Heart right ventricle (tissue), 16 donors: ENCODE data around the gene ATG7. TPM values are rescaled to one million over a fixed set of nuclear protein-coding genes. Genes with fewer than 3 reads are reported as not detected.
"Not testable (repeated sequence)": the region's sequence is repeated elsewhere in the genome, so short reads cannot be mapped to it uniquely, and the experiment has no call there.

Source experiments
- ATAC-seq, 8 donors: fragments of 200-7000 bp; cut with Tn5 transposase; one replicate each; pipeline ENCODE4 v1.9.1; 2020; ENCODE audit warnings: mild to moderate bottlenecking in 8 of 8, moderate library complexity in 8 of 8, moderate number of reproducible peaks in 1 of 8
- DNase-seq, 2 donors: peaks; one replicate each; pipeline ENCODE4 v3.0.0-alpha.2; 2020
- H3K27ac ChIP-seq, 10 donors: fragments of 200-600 bp; sonication (generic) in 2 of 10; one replicate each; pipeline versions ENCODE4 v1.5.0 to v1.8.0; 2020 to 2022; ENCODE audit warnings: mild to moderate bottlenecking in 3 of 10
- H3K27me3 ChIP-seq, 7 donors: fragments of 200-600 bp; one replicate each; pipeline ENCODE4 v1.8.0; 2021 to 2022; ENCODE audit warnings: mild to moderate bottlenecking in 2 of 7
- H3K36me3 ChIP-seq, 9 donors: fragments of 200-600 bp; sonication (generic) in 1 of 9; one replicate each; pipeline versions ENCODE4 v1.5.0 to v1.8.0; 2020 to 2022; ENCODE audit warnings: mild to moderate bottlenecking in 2 of 9
- H3K4me1 ChIP-seq, 9 donors: fragments of 200-600 bp; sonication (generic) in 1 of 9; one replicate each; pipeline versions ENCODE4 v1.5.0 to v1.8.0; 2020 to 2022; ENCODE audit warnings: mild to moderate bottlenecking in 4 of 9
- H3K4me3 ChIP-seq, 10 donors: fragments of 200-600 bp; sonication (generic) in 2 of 10; one replicate each; pipeline versions ENCODE4 v1.5.0 to v1.8.0; 2020 to 2022; ENCODE audit warnings: mild to moderate bottlenecking in 7 of 10, moderate library complexity in 2 of 10
- H3K9me3 ChIP-seq, 11 donors: fragments of 200-600 bp in 10 of 11; sonication (generic) in 2 of 11; one replicate each; pipeline versions ENCODE4 v1.5.0 to v1.8.0; 2013 to 2022; ENCODE audit warnings: mild to moderate bottlenecking in 2 of 11, control low read depth in 1 of 11, moderate library complexity in 1 of 11
- CTCF ChIP-seq, 9 donors: fragments of 200-600 bp; sonication (generic) in 2 of 9; IDR thresholded peaks; one replicate each; pipeline versions ENCODE4 v1.5.0 to v1.8.0; 2021 to 2022; ENCODE audit warnings: antibody characterized with exemption in 9 of 9, mild to moderate bottlenecking in 5 of 9, moderate library complexity in 1 of 9
- whole genome bisulfite sequencing, 2 donors: extraction: QIAGEN DNeasy Blood & Tissue Kit; methylation state at CpG; one replicate each; pipeline ENCODE4 v1.1.7; 2013; ENCODE audit warnings: inconsistent platforms in 1 of 2; 5-methylcytosine and 5-hydroxymethylcytosine counted together
- intact Hi-C, 10 donors: fragments of 100-400 bp; cut with DNase I; formaldehyde crosslinking; loops; one replicate each; pipeline versions ENCODE4 v1.11.1 to v1.14.2; 2022
- polyA plus RNA-seq, 2 donors: library from polyadenylated mRNA; stranded (reverse); fragments of 200-250 nt; gene quantifications; one replicate each; pipeline ENCODE4 v1.2.3, GENCODE V29; 2013
- total RNA-seq, 10 donors: library from RNA; stranded (reverse); fragmentation: NEBNext Ultra II Directional in 3 of 10; extraction: Animal tissue kit (Norgen Biotek cat#: 25700) in 3 of 10; gene quantifications; one replicate each; pipeline versions ENCODE4 v1.2.1 to v1.2.4, GENCODE V29; 2021 to 2023
- donor health status: Arrhythmogenic right ventricular cardiomyopathy.
- donor health status: ischemic (EF 13 %, LVEDD 7.1; RV severe dilation, severe dysfunction).
- donor health status: healthy with polysubstance abuse.
- donor health status: DM: no; HTN: yes; CAD: no.
- donor health status: DM: no; HTN: no; CAD: no.
- donor health status: ischemic (EF 25% LVEDD 6.9; RV normal size, moderate dysfunction).
- donor health status: ischemic (EF 25% LVEDD 5.7; RV mildly dilated, moderate dysfunction).
- donor health status: healthy.
- donor health status: DM: yes; HTN: yes; CAD: no.
- donor health status: Ischemic cardiomyopathy.
- donor health status: ischemic (EF 35%, LVEDD 5.7; RV mildly dilated, moderate dysfunction).
- donor health status: nonischemic (EF 11% LVEDD 7.7; RV severe dilation, severe dysfunction).
- donor health status: DM: yes; HTN: yes; CAD: no.
- donor health status: PGD.
- donor health status: ischemic (EF 29% LVEDD 5.4; RV normal size, mild dysfunction).
- donor health status: nonischemic (EF 23%, LVEDD 6.1; RV moderate dilation, normal function).

ATG7 gene
- total and polyA plus RNA-seq, 12 donors, result 5.3 to 24.1 (median 16.8) TPM

GRCh38 chr3:11509173-11510000 is 237.2 kb downstream of the ATG7 start:
- peak; percentile 88 to 96 (median 94) for ATAC-seq
- no peaks in the 10 kb centered on the region for H3K9me3 ChIP-seq
- peak in 4 of 9 donors; percentile 12 to 42 (median 38) for TF ChIP-seq CTCF (IDR thresholded peaks at IDR 0.05)
- H3K4me1 ChIP-seq, result peaks cover 16 to 49% (median 44%) of the 10 kb centered on the region in 9 donors
- no peaks in the 10 kb centered on the region for H3K27me3 ChIP-seq
- H3K36me3 ChIP-seq, result no peaks in the 10 kb centered on the region
- 9 to 12% methylated on average over 9 of the region's 9 CpGs for WGBS, 2 donors
- peak overlapping the region; percentile 65 to 87 (median 75) for H3K27ac ChIP-seq
- peak overlapping the region in 1 of 10 donors; percentile 4 for H3K4me3 ChIP-seq
- DNase-seq, result peak; percentile 68 to 71
- intact Hi-C loops, result loop anchor here in 1 of 10 donors (1.0 to 2.0 kb wide), 2 partner anchors 43 to 133 kb away; no protein-coding TSS in a partner anchor

- WGBS, 2 donors, result 35 to 41% methylated on average over 5 of the region's 5 CpGs
- Histone ChIP-seq H3K4me1 (peaks cover 16 to 55% (median 50%) of the 10 kb centered on the region in 9 donors), H3K27me3 (no peaks in the 10 kb centered on the region), H3K9me3 (no peaks in the 10 kb centered on the region), H3K36me3 (no peaks in the 10 kb centered on the region), H3K27ac (peak overlapping the region; percentile 65 to 87 (median 75)), H3K4me3 (no peak overlapping the region)
- no peak for TF ChIP-seq CTCF (IDR thresholded peaks at IDR 0.05)
- intact Hi-C loops, result loop anchor here in 3 of 10 donors (5.0 to 10.0 kb wide), 3 partner anchors 37 to 115 kb away; no protein-coding TSS in a partner anchor
- DNase-seq (peak in 1 of 2 donors; percentile 28), ATAC-seq (no peak)
Observed at GRCh38 chr3:11510001-11510340, 237.8 kb downstream of the ATG7 start.

- ATAC-seq, result no peak
- no peaks in the 10 kb centered on the region for H3K9me3 ChIP-seq
- H3K4me1 ChIP-seq, result peaks cover 16 to 59% (median 54%) of the 10 kb centered on the region in 9 donors
Observed at GRCh38 chr3:11510356-11510755, 238.2 kb downstream of the ATG7 start.

GRCh38 chr3:11511606-11512005 is 239.4 kb downstream of the ATG7 start:
- H3K4me3 ChIP-seq, H3K27me3 ChIP-seq, ATAC-seq, H3K36me3 ChIP-seq, H3K9me3 ChIP-seq, DNase-seq, H3K27ac ChIP-seq: not testable (repeated sequence)
- H3K4me1 ChIP-seq, result peaks cover 16 to 59% (median 55%) of the 10 kb centered on the region in 9 donors
- intact Hi-C loops, result loop anchor here in 3 of 10 donors (5.0 to 10.0 kb wide), 3 partner anchors 36 to 117 kb away; no protein-coding TSS in a partner anchor
- WGBS, 2 donors, result 98 to 99% methylated on average over 12 to 20 of the region's 20 CpGs

More at GRCh38 chr3:11510356-11510755, 238.2 kb downstream of the ATG7 start:
- no peak for DNase-seq
- no peak for TF ChIP-seq CTCF (IDR thresholded peaks at IDR 0.05)
- Histone ChIP-seq H3K36me3 (no peaks in the 10 kb centered on the region), H3K27ac (peak overlapping the region in 9 of 10 donors; percentile 65 to 87 (median 76)), H3K27me3 (no peaks in the 10 kb centered on the region), H3K4me3 (no peak overlapping the region)
- 64 to 71% methylated on average over 5 of the region's 5 CpGs for WGBS, 2 donors
- intact Hi-C loops, result loop anchor here in 3 of 10 donors (5.0 to 10.0 kb wide), 3 partner anchors 37 to 116 kb away; no protein-coding TSS in a partner anchor

GRCh38 chr3:11513125-11513816 is 241.1 kb downstream of the ATG7 start:
- not testable (repeated sequence) for H3K4me3 ChIP-seq, H3K36me3 ChIP-seq, H3K27me3 ChIP-seq, DNase-seq, ATAC-seq, H3K9me3 ChIP-seq
- Histone ChIP-seq H3K27ac (peak overlapping the region in 9 of 10 donors; percentile 46 to 83 (median 71)), H3K4me1 (peaks cover 16 to 51% (median 46%) of the 10 kb centered on the region in 9 donors)
- intact Hi-C loops, result loop anchor here in 3 of 10 donors (5.0 to 10.0 kb wide), 3 partner anchors 34 to 118 kb away; no protein-coding TSS in a partner anchor
- WGBS, 2 donors, result 75 to 83% methylated on average over 27 of the region's 27 CpGs
